Measurements from ENCODE around the gene ALKBH4.

Gene ALKBH4

GRCh38 chr7:102421706-102422240, 42.9 kb downstream of the ALKBH4 start:
- no peaks in the 10 kb centered on the region for H3K27me3 ChIP-seq (ENCODE audit: control insufficient read depth in 1 of 2, insufficient read depth in 2 of 2, low read length in 2 of 2)
- H3K36me3 ChIP-seq (ENCODE audit: control insufficient read depth in 2 of 2, insufficient read depth in 2 of 2, low read length in 2 of 2): peaks cover 22 to 30% of the 10 kb centered on the region in 2 donors

GRCh38 chr7:102418592-102418991, 46.1 kb downstream of the ALKBH4 start:
- Histone ChIP-seq H3K4me3 (ENCODE audit: low read length in 2 of 2) (no peak overlapping the region), H3K27ac (ENCODE audit: low read length) (no peak overlapping the region), H3K4me1 (ENCODE audit: control insufficient read depth, insufficient read depth, low read length) (no peaks in the 10 kb centered on the region), H3K27me3 (ENCODE audit: control insufficient read depth in 1 of 2, insufficient read depth in 2 of 2, low read length in 2 of 2) (no peaks in the 10 kb centered on the region), H3K9me3 (ENCODE audit: control insufficient read depth in 2 of 2, low read length in 2 of 2) (no peaks in the 10 kb centered on the region), H3K36me3 (ENCODE audit: control insufficient read depth in 2 of 2, insufficient read depth in 2 of 2, low read length in 2 of 2) (peaks cover 25 to 33% of the 10 kb centered on the region in 2 donors), H3K9ac (ENCODE audit: low read length in 2 of 2) (no peak overlapping the region)

More at GRCh38 chr7:102421706-102422240, 42.9 kb downstream of the ALKBH4 start:
- H3K4me1 ChIP-seq (ENCODE audit: control insufficient read depth, insufficient read depth, low read length): no peaks in the 10 kb centered on the region
- H3K9me3 ChIP-seq (ENCODE audit: control insufficient read depth in 2 of 2, low read length in 2 of 2): no peaks in the 10 kb centered on the region
- H3K27ac ChIP-seq (ENCODE audit: low read length): no peak overlapping the region
- H3K9ac ChIP-seq (ENCODE audit: low read length in 2 of 2): no peak overlapping the region
- no peak overlapping the region for H3K4me3 ChIP-seq (ENCODE audit: low read length in 2 of 2)

- Histone ChIP-seq H3K27me3 (ENCODE audit: control insufficient read depth in 1 of 2, insufficient read depth in 2 of 2, low read length in 2 of 2) (no peaks in the 10 kb centered on the region), H3K4me1 (ENCODE audit: control insufficient read depth, insufficient read depth, low read length) (peaks cover 3% of the 10 kb centered on the region), H3K27ac (ENCODE audit: low read length) (no peak overlapping the region), H3K9me3 (ENCODE audit: control insufficient read depth in 2 of 2, low read length in 2 of 2) (no peaks in the 10 kb centered on the region), H3K36me3 (ENCODE audit: control insufficient read depth in 2 of 2, insufficient read depth in 2 of 2, low read length in 2 of 2) (peaks cover 25 to 39% of the 10 kb centered on the region in 2 donors), H3K4me3 (ENCODE audit: low read length in 2 of 2) (no peak overlapping the region), H3K9ac (ENCODE audit: low read length in 2 of 2) (no peak overlapping the region)
These were observed 47.6 kb downstream of the ALKBH4 start for GRCh38 chr7:102417105-102417504.

GRCh38 chr7:102416406-102416805, 48.3 kb downstream of the ALKBH4 start:
- H3K27me3 ChIP-seq (ENCODE audit: control insufficient read depth in 1 of 2, insufficient read depth in 2 of 2, low read length in 2 of 2): no peaks in the 10 kb centered on the region
- peaks cover 3% of the 10 kb centered on the region for H3K4me1 ChIP-seq (ENCODE audit: control insufficient read depth, insufficient read depth, low read length)
- H3K27ac ChIP-seq (ENCODE audit: low read length): no peak overlapping the region
- no peak overlapping the region for H3K4me3 ChIP-seq (ENCODE audit: low read length in 2 of 2)
- no peaks in the 10 kb centered on the region for H3K9me3 ChIP-seq (ENCODE audit: control insufficient read depth in 2 of 2, low read length in 2 of 2)
- H3K9ac ChIP-seq (ENCODE audit: low read length in 2 of 2): no peak overlapping the region
- peaks cover 25 to 41% of the 10 kb centered on the region in 2 donors for H3K36me3 ChIP-seq (ENCODE audit: control insufficient read depth in 2 of 2, insufficient read depth in 2 of 2, low read length in 2 of 2)

- Histone ChIP-seq H3K36me3 (ENCODE audit: control insufficient read depth in 2 of 2, insufficient read depth in 2 of 2, low read length in 2 of 2) (peaks cover 23 to 45% of the 10 kb centered on the region in 2 donors), H3K27me3 (ENCODE audit: control insufficient read depth in 1 of 2, insufficient read depth in 2 of 2, low read length in 2 of 2) (no peaks in the 10 kb centered on the region), H3K9ac (ENCODE audit: low read length in 2 of 2) (no peak overlapping the region), H3K4me3 (ENCODE audit: low read length in 2 of 2) (no peak overlapping the region), H3K27ac (ENCODE audit: low read length) (no peak overlapping the region), H3K9me3 (ENCODE audit: control insufficient read depth in 2 of 2, low read length in 2 of 2) (no peaks in the 10 kb centered on the region), H3K4me1 (ENCODE audit: control insufficient read depth, insufficient read depth, low read length) (peaks cover 3% of the 10 kb centered on the region)
These were observed 48.9 kb downstream of the ALKBH4 start for GRCh38 chr7:102415685-102416225.

GRCh38 chr7:102413611-102414010, 51.1 kb downstream of the ALKBH4 start:
- Histone ChIP-seq H3K27ac (ENCODE audit: low read length) (no peak overlapping the region), H3K9me3 (ENCODE audit: control insufficient read depth in 2 of 2, low read length in 2 of 2) (peaks cover 0 to 2% of the 10 kb centered on the region in 2 donors), H3K9ac (ENCODE audit: low read length in 2 of 2) (no peak overlapping the region), H3K4me3 (ENCODE audit: low read length in 2 of 2) (no peak overlapping the region), H3K27me3 (ENCODE audit: control insufficient read depth in 1 of 2, insufficient read depth in 2 of 2, low read length in 2 of 2) (no peaks in the 10 kb centered on the region), H3K4me1 (ENCODE audit: control insufficient read depth, insufficient read depth, low read length) (peaks cover 3% of the 10 kb centered on the region), H3K36me3 (ENCODE audit: control insufficient read depth in 2 of 2, insufficient read depth in 2 of 2, low read length in 2 of 2) (peaks cover 25 to 49% of the 10 kb centered on the region in 2 donors)

GRCh38 chr7:102413091-102413490, 51.6 kb downstream of the ALKBH4 start:
- Histone ChIP-seq H3K9ac (ENCODE audit: low read length in 2 of 2) (no peak overlapping the region), H3K36me3 (ENCODE audit: control insufficient read depth in 2 of 2, insufficient read depth in 2 of 2, low read length in 2 of 2) (peaks cover 24 to 52% of the 10 kb centered on the region in 2 donors), H3K27me3 (ENCODE audit: control insufficient read depth in 1 of 2, insufficient read depth in 2 of 2, low read length in 2 of 2) (no peaks in the 10 kb centered on the region), H3K4me3 (ENCODE audit: low read length in 2 of 2) (no peak overlapping the region), H3K9me3 (ENCODE audit: control insufficient read depth in 2 of 2, low read length in 2 of 2) (peaks cover 0 to 2% of the 10 kb centered on the region in 2 donors), H3K4me1 (ENCODE audit: control insufficient read depth, insufficient read depth, low read length) (peaks cover 3% of the 10 kb centered on the region), H3K27ac (ENCODE audit: low read length) (no peak overlapping the region)

GRCh38 chr7:102412548-102412947, 52.1 kb downstream of the ALKBH4 start:
- peaks cover 0 to 2% of the 10 kb centered on the region in 2 donors for H3K9me3 ChIP-seq (ENCODE audit: control insufficient read depth in 2 of 2, low read length in 2 of 2)
- no peak overlapping the region for H3K4me3 ChIP-seq (ENCODE audit: low read length in 2 of 2)
- H3K27me3 ChIP-seq (ENCODE audit: control insufficient read depth in 1 of 2, insufficient read depth in 2 of 2, low read length in 2 of 2): no peaks in the 10 kb centered on the region
- H3K9ac ChIP-seq (ENCODE audit: low read length in 2 of 2): no peak overlapping the region
- H3K27ac ChIP-seq (ENCODE audit: low read length): no peak overlapping the region
- H3K36me3 ChIP-seq (ENCODE audit: control insufficient read depth in 2 of 2, insufficient read depth in 2 of 2, low read length in 2 of 2): peaks cover 28 to 57% of the 10 kb centered on the region in 2 donors
- H3K4me1 ChIP-seq (ENCODE audit: control insufficient read depth, insufficient read depth, low read length): peaks cover 3% of the 10 kb centered on the region

GRCh38 chr7:102410918-102411317, 53.7 kb downstream of the ALKBH4 start:
- Histone ChIP-seq H3K27ac (ENCODE audit: low read length) (no peak overlapping the region), H3K4me1 (ENCODE audit: control insufficient read depth, insufficient read depth, low read length) (peaks cover 3% of the 10 kb centered on the region), H3K27me3 (ENCODE audit: control insufficient read depth in 1 of 2, insufficient read depth in 2 of 2, low read length in 2 of 2) (no peaks in the 10 kb centered on the region), H3K36me3 (ENCODE audit: control insufficient read depth in 2 of 2, insufficient read depth in 2 of 2, low read length in 2 of 2) (peaks cover 27 to 59% of the 10 kb centered on the region in 2 donors), H3K9ac (ENCODE audit: low read length in 2 of 2) (no peak overlapping the region), H3K9me3 (ENCODE audit: control insufficient read depth in 2 of 2, low read length in 2 of 2) (peaks cover 0 to 2% of the 10 kb centered on the region in 2 donors), H3K4me3 (ENCODE audit: low read length in 2 of 2) (no peak overlapping the region)

- peaks cover 3% of the 10 kb centered on the region for H3K4me1 ChIP-seq (ENCODE audit: control insufficient read depth, insufficient read depth, low read length)
- H3K9me3 ChIP-seq (ENCODE audit: control insufficient read depth in 2 of 2, low read length in 2 of 2): peaks cover 0 to 2% of the 10 kb centered on the region in 2 donors
- H3K27ac ChIP-seq (ENCODE audit: low read length): no peak overlapping the region
- peaks cover 28 to 55% of the 10 kb centered on the region in 2 donors for H3K36me3 ChIP-seq (ENCODE audit: control insufficient read depth in 2 of 2, insufficient read depth in 2 of 2, low read length in 2 of 2)
- H3K9ac ChIP-seq (ENCODE audit: low read length in 2 of 2): no peak overlapping the region
- H3K4me3 ChIP-seq (ENCODE audit: low read length in 2 of 2): no peak overlapping the region
- no peaks in the 10 kb centered on the region for H3K27me3 ChIP-seq (ENCODE audit: control insufficient read depth in 1 of 2, insufficient read depth in 2 of 2, low read length in 2 of 2)
These were observed 54.5 kb downstream of the ALKBH4 start for GRCh38 chr7:102410123-102410522.

- no peaks in the 10 kb centered on the region for H3K27me3 ChIP-seq (ENCODE audit: control insufficient read depth in 1 of 2, insufficient read depth in 2 of 2, low read length in 2 of 2)
- peaks cover 0 to 2% of the 10 kb centered on the region in 2 donors for H3K9me3 ChIP-seq (ENCODE audit: control insufficient read depth in 2 of 2, low read length in 2 of 2)
- peaks cover 33 to 55% of the 10 kb centered on the region in 2 donors for H3K36me3 ChIP-seq (ENCODE audit: control insufficient read depth in 2 of 2, insufficient read depth in 2 of 2, low read length in 2 of 2)
- no peak overlapping the region for H3K27ac ChIP-seq (ENCODE audit: low read length)
- H3K4me1 ChIP-seq (ENCODE audit: control insufficient read depth, insufficient read depth, low read length): peaks cover 3% of the 10 kb centered on the region
- no peak overlapping the region for H3K9ac ChIP-seq (ENCODE audit: low read length in 2 of 2)
- no peak overlapping the region for H3K4me3 ChIP-seq (ENCODE audit: low read length in 2 of 2)
These were observed 55.3 kb downstream of the ALKBH4 start for GRCh38 chr7:102409340-102409739.
